Measurements from ENCODE around the gene PDS5B.
"Not testable (repeated sequence)": the region's sequence is repeated elsewhere in the genome, so short reads cannot be mapped to it uniquely, and the experiment has no call there.

PDS5B gene

DNA sequence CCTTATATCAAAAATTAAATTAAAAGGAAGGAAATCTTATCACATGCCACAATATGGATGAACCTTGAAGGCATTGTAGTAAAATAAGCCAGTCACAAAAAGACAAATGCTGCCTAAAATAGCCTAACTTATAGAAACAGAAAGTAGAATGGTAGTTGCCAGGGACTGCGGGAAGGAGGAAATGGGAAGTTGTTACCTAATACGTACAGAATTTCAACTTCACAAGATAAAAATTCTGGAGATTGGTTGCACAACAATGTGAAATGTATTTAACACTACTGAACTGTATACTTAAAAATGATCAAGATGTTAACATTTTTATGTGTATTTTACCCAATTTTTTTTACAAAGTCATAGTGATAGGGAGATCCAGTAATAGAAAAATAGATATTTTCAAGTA is 37.4 kb upstream of the PDS5B start:
- TF ChIP-seq, protein P1, sequence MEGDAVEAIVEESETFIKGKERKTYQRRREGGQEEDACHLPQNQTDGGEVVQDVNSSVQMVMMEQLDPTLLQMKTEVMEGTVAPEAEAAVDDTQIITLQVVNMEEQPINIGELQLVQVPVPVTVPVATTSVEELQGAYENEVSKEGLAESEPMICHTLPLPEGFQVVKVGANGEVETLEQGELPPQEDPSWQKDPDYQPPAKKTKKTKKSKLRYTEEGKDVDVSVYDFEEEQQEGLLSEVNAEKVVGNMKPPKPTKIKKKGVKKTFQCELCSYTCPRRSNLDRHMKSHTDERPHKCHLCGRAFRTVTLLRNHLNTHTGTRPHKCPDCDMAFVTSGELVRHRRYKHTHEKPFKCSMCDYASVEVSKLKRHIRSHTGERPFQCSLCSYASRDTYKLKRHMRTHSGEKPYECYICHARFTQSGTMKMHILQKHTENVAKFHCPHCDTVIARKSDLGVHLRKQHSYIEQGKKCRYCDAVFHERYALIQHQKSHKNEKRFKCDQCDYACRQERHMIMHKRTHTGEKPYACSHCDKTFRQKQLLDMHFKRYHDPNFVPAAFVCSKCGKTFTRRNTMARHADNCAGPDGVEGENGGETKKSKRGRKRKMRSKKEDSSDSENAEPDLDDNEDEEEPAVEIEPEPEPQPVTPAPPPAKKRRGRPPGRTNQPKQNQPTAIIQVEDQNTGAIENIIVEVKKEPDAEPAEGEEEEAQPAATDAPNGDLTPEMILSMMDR (IDR thresholded peaks at IDR 0.05; ENCODE audit: borderline replicate concordance, control extremely low read depth, extremely low read depth, insufficient read depth, missing control alignments) = no peak
- no peak for DNase-seq (ENCODE audit: low spot score)
- in situ Hi-C loops (cut with MboI; ENCODE audit: low sequenced_read_pairs, unreplicated experiment) = no loop called here

DNA sequence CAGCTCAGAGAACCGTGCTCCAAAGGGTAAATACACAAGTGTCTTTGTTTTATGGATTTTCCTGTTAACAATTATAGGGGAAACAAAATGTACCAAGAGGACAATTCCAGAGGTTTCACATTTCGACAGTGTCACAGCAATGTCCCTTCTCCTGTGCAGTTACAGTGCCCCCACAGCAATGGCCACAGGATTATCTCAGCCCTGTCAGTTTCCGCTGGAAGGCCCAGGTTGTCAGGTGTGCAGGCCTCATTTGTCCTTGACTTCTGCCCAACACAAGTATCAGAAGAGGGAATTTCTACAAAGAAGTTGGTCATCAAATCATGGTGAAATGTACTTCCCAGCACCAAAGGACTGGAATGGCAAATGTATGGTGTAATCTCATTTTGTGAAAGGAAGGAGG is 36.5 kb upstream of the PDS5B start:
- TF ChIP-seq, protein P1 (IDR thresholded peaks at IDR 0.05; ENCODE audit: borderline replicate concordance, control extremely low read depth, extremely low read depth, insufficient read depth, missing control alignments) = no peak
- no peak for DNase-seq (ENCODE audit: low spot score)
- in situ Hi-C loops (cut with MboI; ENCODE audit: low sequenced_read_pairs, unreplicated experiment) = loop anchor here (25.0 kb wide), 1 partner anchor 537 kb away; no protein-coding TSS in a partner anchor

DNA sequence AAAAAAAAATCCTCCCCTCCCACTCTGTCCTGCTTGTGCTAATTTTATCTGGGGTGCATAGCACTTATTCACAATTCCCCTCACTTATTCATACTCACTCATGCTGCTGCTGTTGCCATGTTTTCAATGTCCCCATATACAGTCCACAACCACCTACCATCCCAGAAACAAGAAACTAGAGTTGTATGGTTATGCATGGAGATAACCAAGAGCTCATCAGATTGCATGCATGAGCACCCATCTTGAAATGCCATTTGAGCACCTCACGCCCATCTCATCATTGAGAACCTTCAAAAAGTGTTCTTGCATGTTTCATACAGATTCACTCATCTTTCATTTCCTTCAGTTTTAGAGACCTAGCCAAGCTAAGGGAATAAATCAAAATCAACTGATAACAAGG is 32.5 kb upstream of the PDS5B start:
- TF ChIP-seq, protein P1 (IDR thresholded peaks at IDR 0.05; ENCODE audit: borderline replicate concordance, control extremely low read depth, extremely low read depth, insufficient read depth, missing control alignments) = no peak
- DNase-seq (ENCODE audit: low spot score) = no peak
- in situ Hi-C loops (cut with MboI; ENCODE audit: low sequenced_read_pairs, unreplicated experiment) = loop anchor here (25.0 kb wide), 1 partner anchor 541 kb away; no protein-coding TSS in a partner anchor

GRCh38 chr13:32555613-32556012 is 30.6 kb upstream of the PDS5B start:
- TF ChIP-seq, protein P1 (IDR thresholded peaks at IDR 0.05; ENCODE audit: borderline replicate concordance, control extremely low read depth, extremely low read depth, insufficient read depth, missing control alignments) = no peak
- DNase-seq (ENCODE audit: low spot score) = no peak
- in situ Hi-C loops (cut with MboI; ENCODE audit: low sequenced_read_pairs, unreplicated experiment) = loop anchor here (25.0 kb wide), 1 partner anchor 543 kb away; no protein-coding TSS in a partner anchor

DNA sequence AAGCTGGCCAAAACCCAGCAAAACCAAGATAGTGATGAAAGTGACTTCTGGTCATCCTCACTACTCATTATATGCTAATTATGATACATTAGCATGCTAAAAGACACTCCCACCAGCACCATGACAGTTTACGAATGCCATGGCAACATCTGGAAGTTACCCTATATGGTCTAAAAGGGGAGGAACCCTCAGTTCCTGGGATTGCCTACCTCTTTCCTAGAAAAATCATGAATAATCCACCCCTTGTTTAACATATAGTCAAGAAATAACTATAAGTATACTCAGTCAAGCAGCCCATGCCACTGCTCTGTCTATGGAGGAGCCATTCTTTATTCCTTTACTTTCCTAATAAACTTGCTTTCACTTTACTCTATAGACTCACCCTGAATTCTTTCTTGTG is 25.4 kb upstream of the PDS5B start:
- in situ Hi-C loops (cut with MboI; ENCODE audit: low sequenced_read_pairs, unreplicated experiment) = loop anchor here (25.0 kb wide), 1 partner anchor 549 kb away; no protein-coding TSS in a partner anchor
- DNase-seq (ENCODE audit: low spot score) = not testable (repeated sequence)

DNA sequence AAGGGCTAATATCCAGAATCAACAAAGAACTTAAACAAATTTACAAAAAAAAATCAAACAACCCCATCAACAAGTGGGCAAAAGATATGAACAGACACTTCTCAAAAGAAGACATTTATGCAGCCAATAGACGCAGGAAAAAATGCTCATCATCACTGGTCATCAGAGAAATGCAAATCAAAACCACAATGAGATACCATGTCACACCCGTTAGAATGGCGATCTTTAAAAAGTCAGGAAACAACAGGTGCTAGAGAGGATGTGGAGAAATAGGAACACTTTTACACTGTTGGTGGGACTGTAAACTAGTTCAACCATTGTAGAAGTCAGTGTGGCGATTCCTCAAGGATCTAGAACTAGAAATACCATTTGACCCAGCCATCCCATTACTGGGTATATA is 10.6 kb upstream of the PDS5B start:
- DNase-seq (ENCODE audit: low spot score) = not testable (repeated sequence)
- in situ Hi-C loops (cut with MboI; ENCODE audit: low sequenced_read_pairs, unreplicated experiment) = loop anchor here (25.0 kb wide), 3 partner anchors 337 to 962 kb away; partner anchors contain the start of gene KL

DNA sequence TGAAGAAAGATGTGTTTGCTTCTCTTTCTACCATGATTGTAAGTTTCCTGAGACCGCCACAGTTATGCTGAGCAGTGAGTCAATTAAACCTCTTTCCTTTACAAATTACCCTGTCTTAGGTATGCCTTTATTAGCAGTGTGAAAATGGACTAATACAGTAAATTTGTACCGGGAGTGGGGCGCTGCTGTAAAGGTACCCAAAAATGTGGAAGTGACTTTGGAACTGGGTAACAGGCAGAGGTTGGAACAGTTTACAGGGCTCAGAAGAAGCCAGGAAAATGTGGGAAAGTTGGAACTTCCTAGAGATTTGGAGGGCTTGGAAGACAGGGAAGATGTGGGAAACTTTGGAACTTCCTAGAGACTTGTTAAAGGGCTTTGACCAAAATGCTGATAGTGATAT is 9.2 kb upstream of the PDS5B start:
- DNase-seq (ENCODE audit: low spot score) = no peak
- TF ChIP-seq, protein P1 (IDR thresholded peaks at IDR 0.05; ENCODE audit: borderline replicate concordance, control extremely low read depth, extremely low read depth, insufficient read depth, missing control alignments) = no peak

More for the DNA sequence above, 9.2 kb upstream of the PDS5B start:
- in situ Hi-C loops (cut with MboI; ENCODE audit: low sequenced_read_pairs, unreplicated experiment) = loop anchor here (25.0 kb wide), 3 partner anchors 335 to 960 kb away; partner anchors contain the start of gene KL
